ENCODE data around the gene CREM.

GRCh38 chr10:35132727-35133126 lies 6.1 kb downstream of the CREM start:
- TF ChIP-seq, protein P1, sequence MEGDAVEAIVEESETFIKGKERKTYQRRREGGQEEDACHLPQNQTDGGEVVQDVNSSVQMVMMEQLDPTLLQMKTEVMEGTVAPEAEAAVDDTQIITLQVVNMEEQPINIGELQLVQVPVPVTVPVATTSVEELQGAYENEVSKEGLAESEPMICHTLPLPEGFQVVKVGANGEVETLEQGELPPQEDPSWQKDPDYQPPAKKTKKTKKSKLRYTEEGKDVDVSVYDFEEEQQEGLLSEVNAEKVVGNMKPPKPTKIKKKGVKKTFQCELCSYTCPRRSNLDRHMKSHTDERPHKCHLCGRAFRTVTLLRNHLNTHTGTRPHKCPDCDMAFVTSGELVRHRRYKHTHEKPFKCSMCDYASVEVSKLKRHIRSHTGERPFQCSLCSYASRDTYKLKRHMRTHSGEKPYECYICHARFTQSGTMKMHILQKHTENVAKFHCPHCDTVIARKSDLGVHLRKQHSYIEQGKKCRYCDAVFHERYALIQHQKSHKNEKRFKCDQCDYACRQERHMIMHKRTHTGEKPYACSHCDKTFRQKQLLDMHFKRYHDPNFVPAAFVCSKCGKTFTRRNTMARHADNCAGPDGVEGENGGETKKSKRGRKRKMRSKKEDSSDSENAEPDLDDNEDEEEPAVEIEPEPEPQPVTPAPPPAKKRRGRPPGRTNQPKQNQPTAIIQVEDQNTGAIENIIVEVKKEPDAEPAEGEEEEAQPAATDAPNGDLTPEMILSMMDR (IDR thresholded peaks at IDR 0.05): no peak
- no peak for TF ChIP-seq POLR2A (IDR thresholded peaks at IDR 0.05)

Measured in lower leg skin (tissue), 3 donors.